Stimulated activated CD4-positive, alpha-beta T cell treated with anti-CD3 and anti-CD28 coated beads, TNF-alpha, amount 100 ng/mL, for 4 hours (primary cell): Measurements from ENCODE around the gene TULP4.
"Not testable (repeated sequence)": the region's sequence is repeated elsewhere in the genome, so short reads cannot be mapped to it uniquely, and the experiment has no call there.

Experiments
- DNase-seq, 3 experiments: peaks; one replicate each; pipeline ENCODE4 v3.0.0-alpha.2; 2020; ENCODE audit warnings: low read depth in 3 of 3

Gene TULP4

DNA sequence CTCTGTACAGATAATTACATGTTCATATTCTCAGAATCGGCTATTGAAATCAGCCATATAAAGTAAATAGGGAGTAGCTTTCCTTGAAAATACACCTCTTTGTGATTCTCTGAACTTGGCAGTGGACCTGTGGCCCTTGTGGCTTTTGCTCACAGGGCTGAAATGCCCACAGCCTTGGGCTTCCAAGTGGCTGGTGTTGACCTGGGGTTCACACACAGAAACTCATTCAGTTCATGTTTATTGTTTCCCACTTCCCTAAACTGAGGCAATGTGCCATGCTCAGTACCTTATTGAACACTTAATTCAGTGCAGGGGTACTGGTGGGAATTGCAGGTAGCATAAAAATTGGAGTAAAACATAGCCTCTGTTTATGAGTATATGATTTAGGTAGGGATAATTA is 19.1 kb upstream of the TULP4 start:
- no peak for DNase-seq

DNA sequence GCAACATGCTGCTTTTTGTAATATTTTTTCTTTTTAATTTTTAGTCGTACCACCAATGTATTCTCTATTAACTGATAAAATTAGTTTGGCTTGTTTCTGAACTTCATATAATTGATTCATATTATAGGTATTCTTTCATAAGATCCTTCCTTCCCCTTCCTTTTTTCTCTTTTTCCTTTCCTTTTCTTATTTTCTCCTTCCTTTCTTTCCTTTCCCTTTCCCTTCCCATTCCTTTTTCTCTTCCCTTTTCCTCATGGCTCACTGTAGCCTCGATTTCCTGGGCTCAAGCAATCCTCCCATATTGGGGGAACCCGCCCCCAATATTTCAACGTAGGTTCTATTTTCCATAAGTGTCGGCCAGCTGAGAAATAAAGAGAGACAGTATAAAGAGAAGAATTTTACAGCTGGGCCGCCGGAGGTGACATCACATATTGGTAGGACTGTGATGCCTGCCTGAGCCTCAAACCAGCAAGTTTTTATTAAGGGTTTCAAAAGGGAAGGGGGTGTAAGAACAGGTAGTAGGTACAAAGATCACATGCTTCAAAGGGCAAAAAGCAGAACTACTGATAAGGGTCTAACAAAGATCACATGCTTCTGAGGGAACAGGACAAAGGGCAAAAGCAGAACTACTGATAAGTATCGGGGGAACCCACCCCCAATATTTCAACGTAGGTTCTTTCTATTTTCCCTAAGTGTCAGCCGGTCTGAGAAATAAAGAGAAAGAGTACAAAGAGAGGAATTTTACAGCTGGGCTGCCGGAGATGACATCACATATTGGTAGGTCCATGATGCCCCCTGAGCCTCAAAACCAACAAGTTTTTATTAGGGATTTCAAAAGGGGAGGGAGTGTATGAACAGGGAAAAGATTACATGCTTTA is 16.1 kb upstream of the TULP4 start:
- DNase-seq = not testable (repeated sequence)

- not testable (repeated sequence) for DNase-seq
Measured at GRCh38 chr6:158296854-158297324, 15.4 kb upstream of the TULP4 start.

GRCh38 chr6:158297657-158298056 is 14.6 kb upstream of the TULP4 start:
- not testable (repeated sequence) for DNase-seq

GRCh38 chr6:158300306-158301143 is 11.7 kb upstream of the TULP4 start:
- DNase-seq = not testable (repeated sequence)

GRCh38 chr6:158301561-158301960 is 10.7 kb upstream of the TULP4 start:
- not testable (repeated sequence) for DNase-seq

- not testable (repeated sequence) for DNase-seq
Measured at GRCh38 chr6:158302195-158302796, 10.0 kb upstream of the TULP4 start.

DNA sequence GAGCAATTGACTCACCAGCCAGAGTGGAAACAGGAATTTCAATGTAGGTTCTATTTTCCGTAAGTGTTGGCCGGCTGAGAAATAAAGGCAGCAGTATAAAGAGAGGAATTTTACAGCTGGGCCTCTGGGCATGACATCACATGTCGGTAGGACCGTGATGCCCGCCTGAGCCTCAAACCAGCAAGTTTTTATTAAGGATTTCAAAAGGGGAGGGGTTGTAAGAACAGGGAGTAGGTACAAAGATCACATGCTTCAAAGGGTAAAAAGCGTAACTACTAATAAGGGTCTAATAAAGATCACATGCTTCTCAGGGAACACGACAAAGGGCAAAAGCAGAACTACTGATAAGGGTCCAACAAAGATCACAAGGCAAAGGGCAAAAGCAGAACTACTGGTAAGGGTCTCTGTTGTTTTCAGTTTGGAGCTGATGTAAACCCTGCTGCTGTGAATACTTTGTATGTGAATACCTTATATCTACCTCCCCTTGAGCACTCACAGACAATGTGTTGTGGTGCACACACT is 9.0 kb upstream of the TULP4 start:
- no peak for DNase-seq

GRCh38 chr6:158304254-158304653 is 8.0 kb upstream of the TULP4 start:
- DNase-seq = no peak

- no peak for DNase-seq
Measured at GRCh38 chr6:158309814-158310213, 2.5 kb upstream of the TULP4 start.

GRCh38 chr6:158311193-158311592 is 1.1 kb upstream of the TULP4 start:
- DNase-seq = no peak

GRCh38 chr6:158311626-158312025 is 639 bp upstream of the TULP4 start:
- no peak for DNase-seq

- no peak for DNase-seq
Measured at GRCh38 chr6:158312672-158313397, 570 bp downstream of the TULP4 start.

GRCh38 chr6:158313989-158314388 is 1.7 kb downstream of the TULP4 start:
- DNase-seq = no peak

GRCh38 chr6:158314737-158315136 is 2.5 kb downstream of the TULP4 start:
- DNase-seq = no peak

- no peak for DNase-seq
Measured at GRCh38 chr6:158316022-158316421, 3.8 kb downstream of the TULP4 start.

- DNase-seq = no peak
Measured at GRCh38 chr6:158321960-158322359, 9.7 kb downstream of the TULP4 start.

DNA sequence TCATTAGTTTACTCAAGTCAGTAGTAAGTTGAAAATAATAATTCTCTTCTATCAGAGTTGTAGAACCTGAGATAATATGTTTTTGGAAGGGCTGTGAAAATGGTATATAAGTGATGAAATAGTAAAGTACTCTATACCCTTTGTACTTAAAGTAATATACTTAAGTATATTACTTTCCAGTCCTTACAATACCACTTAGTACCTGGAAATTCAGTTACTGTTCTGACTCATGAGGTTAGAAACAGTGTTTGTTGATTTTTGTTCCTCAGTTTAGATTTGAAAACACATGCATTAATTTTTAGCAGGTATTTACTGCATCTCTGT is 10.1 kb downstream of the TULP4 start:
- no peak for DNase-seq

DNA sequence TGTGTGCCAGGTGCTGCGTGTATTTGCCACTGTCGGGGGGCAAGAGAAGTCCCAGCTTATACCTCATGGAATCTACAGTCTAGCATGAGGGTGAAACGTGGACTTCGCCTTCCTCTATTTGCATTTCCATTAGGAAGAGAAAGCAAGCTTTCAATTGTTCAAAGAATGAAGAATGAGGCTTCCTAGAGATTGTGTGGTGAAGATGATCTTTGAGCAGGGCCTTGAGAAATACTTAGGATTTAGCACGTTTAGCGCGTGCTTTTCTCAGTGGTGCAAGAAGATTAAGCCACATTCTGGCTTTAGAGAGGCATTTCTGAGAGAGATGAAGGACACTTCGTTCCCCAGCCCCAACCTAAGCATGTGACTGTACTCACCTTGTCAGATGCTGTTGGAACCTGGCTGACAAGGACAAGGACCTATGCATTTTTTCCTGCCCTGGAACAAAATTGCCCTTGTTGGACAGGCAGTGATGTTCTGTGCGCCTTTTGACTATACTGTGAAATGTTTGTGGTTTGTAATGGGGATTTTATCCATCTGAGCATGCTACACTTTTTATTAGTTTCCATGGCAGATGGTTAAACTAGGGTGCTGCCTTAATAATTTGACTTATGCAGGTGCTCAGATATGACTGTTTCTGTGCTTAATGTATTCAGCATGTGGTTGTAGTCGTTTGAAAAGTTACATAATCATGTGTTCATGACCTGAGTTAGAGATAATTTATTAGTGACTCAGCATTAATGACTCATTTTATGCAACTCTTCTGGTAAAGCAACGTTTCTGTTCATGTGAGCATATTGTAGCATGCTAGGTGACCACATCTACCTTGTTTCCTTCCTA is 10.7 kb downstream of the TULP4 start:
- no peak for DNase-seq

GRCh38 chr6:158323561-158323958 is 11.3 kb downstream of the TULP4 start:
- DNase-seq = no peak

- no peak for DNase-seq
Measured at GRCh38 chr6:158324136-158324535, 11.9 kb downstream of the TULP4 start.
